Stimulated activated CD8-positive, alpha-beta memory T cell treated with anti-CD3 and anti-CD28 coated beads, Interleukin-4, amount 100 ng/mL, for 24 hours (primary cell): ENCODE results near the gene KRTAP10-3.
"Not testable (repeated sequence)": the region's sequence is repeated elsewhere in the genome, so short reads cannot be mapped to it uniquely, and the experiment has no call there.

Experiments used
- DNase-seq: peaks from one replicate; pipeline ENCODE4 v3.0.0-alpha.2; 2020; ENCODE audit warnings: low read depth

Gene KRTAP10-3

GRCh38 chr21:44558695-44559094 lies at the start of gene KRTAP10-3:
TSS of gene KRTAP10-3 (minus strand) at chr21:44558795. CDS start at chr21:44558715, 80 bp downstream.
- no peak for DNase-seq

- DNase-seq: no peak
Measured at GRCh38 chr21:44606495-44606894, 47.9 kb upstream of the KRTAP10-3 start.

- no peak for DNase-seq
Measured at GRCh38 chr21:44603911-44604310, 45.3 kb upstream of the KRTAP10-3 start.

- no peak for DNase-seq
Measured at GRCh38 chr21:44603109-44603875, 44.7 kb upstream of the KRTAP10-3 start.

- no peak for DNase-seq
Measured at GRCh38 chr21:44602463-44602850, 43.9 kb upstream of the KRTAP10-3 start.

GRCh38 chr21:44601596-44602462 lies 43.2 kb upstream of the KRTAP10-3 start:
- no peak for DNase-seq

GRCh38 chr21:44601091-44601490 lies 42.5 kb upstream of the KRTAP10-3 start:
- not testable (repeated sequence) for DNase-seq

- DNase-seq: not testable (repeated sequence)
Measured at GRCh38 chr21:44600118-44600978, 41.8 kb upstream of the KRTAP10-3 start, which contains the start of gene KRTAP10-7. TSS of gene KRTAP10-7 (plus strand) at chr21:44600597. CDS start at chr21:44600622, 25 bp downstream.

GRCh38 chr21:44599264-44600029 lies 40.9 kb upstream of the KRTAP10-3 start:
- DNase-seq: no peak

- no peak for DNase-seq
Measured at GRCh38 chr21:44598061-44598460, 39.5 kb upstream of the KRTAP10-3 start.

GRCh38 chr21:44596068-44596725 lies 37.6 kb upstream of the KRTAP10-3 start:
- DNase-seq: no peak

GRCh38 chr21:44595524-44595923 lies 36.9 kb upstream of the KRTAP10-3 start:
- DNase-seq: no peak

GRCh38 chr21:44594406-44594916 lies 35.9 kb upstream of the KRTAP10-3 start:
- DNase-seq: no peak

GRCh38 chr21:44593598-44594405 lies 35.2 kb upstream of the KRTAP10-3 start:
- DNase-seq: no peak

GRCh38 chr21:44592446-44593311 lies 34.1 kb upstream of the KRTAP10-3 start, which contains the start of gene KRTAP10-6:
TSS of gene KRTAP10-6 (minus strand) at chr21:44592505. CDS start at chr21:44592484, 21 bp downstream.
- DNase-seq: no peak

- not testable (repeated sequence) for DNase-seq
Measured at GRCh38 chr21:44591801-44592130, 33.2 kb upstream of the KRTAP10-3 start.

GRCh38 chr21:44590897-44591800 lies 32.6 kb upstream of the KRTAP10-3 start:
- DNase-seq: not testable (repeated sequence)
